ENCODE data around the gene RAB3D.

RAB3D gene

GRCh38 chr19:11284515-11284914 is 54.9 kb downstream of the RAB3D start:
- Histone ChIP-seq H3K27me3 (ENCODE audit: control insufficient read depth in 5 of 5, insufficient read depth in 4 of 5, low read length in 5 of 5) (no peaks in the 10 kb centered on the region), H3K9ac (ENCODE audit: low read length in 5 of 5) (no peak overlapping the region), H3K4me3 (ENCODE audit: low read depth in 1 of 5, low read length in 5 of 5) (no peak overlapping the region), H3K27ac (ENCODE audit: low read depth, low read length) (no peak overlapping the region), H3K9me3 (ENCODE audit: control insufficient read depth in 5 of 5, low read length in 5 of 5) (no peaks in the 10 kb centered on the region), H3K4me1 (ENCODE audit: control insufficient read depth in 5 of 5, insufficient read depth in 5 of 5, low read length in 5 of 5) (peaks cover 0 to 9% (median 1%) of the 10 kb centered on the region in 5 donors), H3K36me3 (ENCODE audit: control insufficient read depth in 5 of 5, insufficient read depth in 5 of 5, low read length in 5 of 5) (no peaks in the 10 kb centered on the region)

GRCh38 chr19:11281356-11282049 is 58.0 kb downstream of the RAB3D start:
- Histone ChIP-seq H3K27ac (ENCODE audit: low read depth, low read length) (no peak overlapping the region), H3K9me3 (ENCODE audit: control insufficient read depth in 5 of 5, low read length in 5 of 5) (no peaks in the 10 kb centered on the region), H3K27me3 (ENCODE audit: control insufficient read depth in 5 of 5, insufficient read depth in 4 of 5, low read length in 5 of 5) (no peaks in the 10 kb centered on the region), H3K4me1 (ENCODE audit: control insufficient read depth in 5 of 5, insufficient read depth in 5 of 5, low read length in 5 of 5) (peaks cover 0 to 16% (median 1%) of the 10 kb centered on the region in 5 donors), H3K9ac (ENCODE audit: low read length in 5 of 5) (no peak overlapping the region), H3K36me3 (ENCODE audit: control insufficient read depth in 5 of 5, insufficient read depth in 5 of 5, low read length in 5 of 5) (no peaks in the 10 kb centered on the region), H3K4me3 (ENCODE audit: low read depth in 1 of 5, low read length in 5 of 5) (no peak overlapping the region)

GRCh38 chr19:11279505-11280236 is 59.8 kb downstream of the RAB3D start:
- no peaks in the 10 kb centered on the region for H3K9me3 ChIP-seq (ENCODE audit: control insufficient read depth in 5 of 5, low read length in 5 of 5)
- no peak overlapping the region for H3K9ac ChIP-seq (ENCODE audit: low read length in 5 of 5)
- H3K27me3 ChIP-seq (ENCODE audit: control insufficient read depth in 5 of 5, insufficient read depth in 4 of 5, low read length in 5 of 5) = no peaks in the 10 kb centered on the region
- H3K4me3 ChIP-seq (ENCODE audit: low read depth in 1 of 5, low read length in 5 of 5) = no peak overlapping the region
- H3K27ac ChIP-seq (ENCODE audit: low read depth, low read length) = no peak overlapping the region
- H3K36me3 ChIP-seq (ENCODE audit: control insufficient read depth in 5 of 5, insufficient read depth in 5 of 5, low read length in 5 of 5) = no peaks in the 10 kb centered on the region
- peaks cover 0 to 16% (median 1%) of the 10 kb centered on the region in 5 donors for H3K4me1 ChIP-seq (ENCODE audit: control insufficient read depth in 5 of 5, insufficient read depth in 5 of 5, low read length in 5 of 5)

GRCh38 chr19:11278670-11279069 is 60.8 kb downstream of the RAB3D start:
- H3K9ac ChIP-seq (ENCODE audit: low read length in 5 of 5) = no peak overlapping the region
- no peaks in the 10 kb centered on the region for H3K9me3 ChIP-seq (ENCODE audit: control insufficient read depth in 5 of 5, low read length in 5 of 5)
- no peaks in the 10 kb centered on the region for H3K27me3 ChIP-seq (ENCODE audit: control insufficient read depth in 5 of 5, insufficient read depth in 4 of 5, low read length in 5 of 5)
- no peaks in the 10 kb centered on the region for H3K36me3 ChIP-seq (ENCODE audit: control insufficient read depth in 5 of 5, insufficient read depth in 5 of 5, low read length in 5 of 5)
- no peak overlapping the region for H3K4me3 ChIP-seq (ENCODE audit: low read depth in 1 of 5, low read length in 5 of 5)
- no peak overlapping the region for H3K27ac ChIP-seq (ENCODE audit: low read depth, low read length)
- peaks cover 0 to 16% (median 1%) of the 10 kb centered on the region in 5 donors for H3K4me1 ChIP-seq (ENCODE audit: control insufficient read depth in 5 of 5, insufficient read depth in 5 of 5, low read length in 5 of 5)

- no peaks in the 10 kb centered on the region for H3K27me3 ChIP-seq (ENCODE audit: control insufficient read depth in 5 of 5, insufficient read depth in 4 of 5, low read length in 5 of 5)
- no peaks in the 10 kb centered on the region for H3K9me3 ChIP-seq (ENCODE audit: control insufficient read depth in 5 of 5, low read length in 5 of 5)
- peaks cover 0 to 18% (median under 1%) of the 10 kb centered on the region in 5 donors for H3K4me1 ChIP-seq (ENCODE audit: control insufficient read depth in 5 of 5, insufficient read depth in 5 of 5, low read length in 5 of 5)
- no peak overlapping the region for H3K27ac ChIP-seq (ENCODE audit: low read depth, low read length)
- H3K9ac ChIP-seq (ENCODE audit: low read length in 5 of 5) = no peak overlapping the region
- no peak overlapping the region for H3K4me3 ChIP-seq (ENCODE audit: low read depth in 1 of 5, low read length in 5 of 5)
- no peaks in the 10 kb centered on the region for H3K36me3 ChIP-seq (ENCODE audit: control insufficient read depth in 5 of 5, insufficient read depth in 5 of 5, low read length in 5 of 5)
Observed at GRCh38 chr19:11274533-11275086, 64.8 kb downstream of the RAB3D start.

- H3K36me3 ChIP-seq (ENCODE audit: control insufficient read depth in 5 of 5, insufficient read depth in 5 of 5, low read length in 5 of 5) = no peaks in the 10 kb centered on the region
- no peaks in the 10 kb centered on the region for H3K9me3 ChIP-seq (ENCODE audit: control insufficient read depth in 5 of 5, low read length in 5 of 5)
- no peaks in the 10 kb centered on the region for H3K27me3 ChIP-seq (ENCODE audit: control insufficient read depth in 5 of 5, insufficient read depth in 4 of 5, low read length in 5 of 5)
- H3K4me1 ChIP-seq (ENCODE audit: control insufficient read depth in 5 of 5, insufficient read depth in 5 of 5, low read length in 5 of 5) = peaks cover 0 to 20% (median 0%) of the 10 kb centered on the region in 5 donors
- H3K4me3 ChIP-seq (ENCODE audit: low read depth in 1 of 5, low read length in 5 of 5) = no peak overlapping the region
- no peak overlapping the region for H3K9ac ChIP-seq (ENCODE audit: low read length in 5 of 5)
- no peak overlapping the region for H3K27ac ChIP-seq (ENCODE audit: low read depth, low read length)
Observed at GRCh38 chr19:11273989-11274388, 65.5 kb downstream of the RAB3D start.

- Histone ChIP-seq H3K9ac (ENCODE audit: low read length in 5 of 5) (no peak overlapping the region), H3K4me3 (ENCODE audit: low read depth in 1 of 5, low read length in 5 of 5) (no peak overlapping the region), H3K27me3 (ENCODE audit: control insufficient read depth in 5 of 5, insufficient read depth in 4 of 5, low read length in 5 of 5) (no peaks in the 10 kb centered on the region), H3K27ac (ENCODE audit: low read depth, low read length) (no peak overlapping the region), H3K36me3 (ENCODE audit: control insufficient read depth in 5 of 5, insufficient read depth in 5 of 5, low read length in 5 of 5) (no peaks in the 10 kb centered on the region), H3K9me3 (ENCODE audit: control insufficient read depth in 5 of 5, low read length in 5 of 5) (no peaks in the 10 kb centered on the region), H3K4me1 (ENCODE audit: control insufficient read depth in 5 of 5, insufficient read depth in 5 of 5, low read length in 5 of 5) (peaks cover 0 to 22% (median 4%) of the 10 kb centered on the region in 5 donors)
Observed at GRCh38 chr19:11273296-11273695, 66.2 kb downstream of the RAB3D start.

Data from subcutaneous abdominal adipose tissue (tissue), 5 donors.